ENCODE measurements around the gene DPP9.
"Not testable (repeated sequence)": the region's sequence is repeated elsewhere in the genome, so short reads cannot be mapped to it uniquely, and the experiment has no call there.

Gene DPP9

DNA sequence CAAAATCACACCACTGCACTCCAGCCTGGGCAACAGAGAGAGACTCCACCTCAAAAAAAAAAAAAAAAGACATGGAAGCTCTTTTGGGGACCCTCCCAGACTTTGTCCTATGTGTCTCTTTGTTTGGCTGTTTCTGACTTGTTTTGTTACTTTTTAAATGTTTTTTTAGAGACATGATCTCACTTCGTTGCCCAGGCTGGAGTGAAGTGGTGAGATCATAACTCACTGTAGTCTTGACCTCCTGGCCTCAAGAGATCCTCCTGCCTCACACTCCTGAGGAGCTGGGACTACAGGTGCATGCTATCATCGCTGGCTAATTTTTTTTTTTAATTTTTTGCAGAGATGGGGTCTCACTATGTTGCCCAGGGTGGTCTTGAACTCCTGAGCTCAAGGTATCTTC is 16.4 kb upstream of the DPP9 start:
- DNase-seq (ENCODE audit: low read depth): no peak

DNA sequence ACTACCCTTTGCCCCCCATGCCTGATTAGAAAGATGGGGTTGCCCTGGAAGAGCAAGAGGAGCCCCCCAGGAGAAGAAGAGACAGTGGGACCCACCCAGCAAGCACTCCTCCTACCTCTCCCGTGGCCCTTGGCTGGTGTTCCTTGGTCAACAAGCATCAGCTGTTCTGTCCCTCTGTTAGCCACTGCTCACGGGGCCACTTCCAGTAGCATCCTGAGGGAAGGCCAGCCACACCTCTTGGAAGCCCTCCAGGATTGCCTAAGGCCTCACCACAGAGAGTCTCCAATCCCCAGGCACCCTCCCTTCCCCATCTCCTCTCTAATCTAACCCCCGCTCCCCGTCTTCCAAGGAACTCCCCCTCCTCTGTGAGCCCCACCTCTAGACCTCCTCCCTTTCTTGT is 15.1 kb upstream of the DPP9 start:
- no peak for DNase-seq (ENCODE audit: low read depth)

DNA sequence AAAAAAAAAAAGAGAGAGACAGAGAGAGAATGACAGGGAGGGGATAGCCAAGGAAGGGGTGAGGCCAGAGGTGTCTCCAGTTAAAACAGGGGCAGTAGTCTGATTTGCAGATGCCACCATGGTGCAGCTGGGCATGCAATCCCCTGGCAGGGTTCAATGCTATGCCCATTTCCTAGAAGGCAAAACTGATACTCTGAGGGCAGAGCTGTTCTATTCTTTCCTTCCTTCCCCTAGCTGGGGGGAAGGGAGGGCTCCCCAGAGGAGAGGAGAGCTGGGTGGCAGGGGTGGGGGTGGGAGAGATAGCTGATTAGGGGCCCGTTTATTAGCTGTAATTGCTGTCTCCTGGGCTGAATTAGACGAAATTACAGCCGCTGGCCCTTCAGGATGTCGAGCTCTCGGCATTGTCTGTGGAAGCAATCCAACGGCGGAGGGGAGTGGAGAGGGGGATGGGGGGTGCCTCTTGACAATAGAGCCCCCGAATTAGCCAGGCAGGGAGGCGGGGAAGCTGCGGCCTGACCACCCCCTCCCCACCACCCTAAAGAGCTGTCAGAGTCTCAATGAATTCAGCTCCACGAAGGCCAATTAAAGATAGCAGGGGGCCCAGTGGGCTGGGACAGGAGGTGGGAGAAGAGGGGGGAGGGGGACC is 14.4 kb upstream of the DPP9 start:
- no peak for DNase-seq (ENCODE audit: low read depth)

DNA sequence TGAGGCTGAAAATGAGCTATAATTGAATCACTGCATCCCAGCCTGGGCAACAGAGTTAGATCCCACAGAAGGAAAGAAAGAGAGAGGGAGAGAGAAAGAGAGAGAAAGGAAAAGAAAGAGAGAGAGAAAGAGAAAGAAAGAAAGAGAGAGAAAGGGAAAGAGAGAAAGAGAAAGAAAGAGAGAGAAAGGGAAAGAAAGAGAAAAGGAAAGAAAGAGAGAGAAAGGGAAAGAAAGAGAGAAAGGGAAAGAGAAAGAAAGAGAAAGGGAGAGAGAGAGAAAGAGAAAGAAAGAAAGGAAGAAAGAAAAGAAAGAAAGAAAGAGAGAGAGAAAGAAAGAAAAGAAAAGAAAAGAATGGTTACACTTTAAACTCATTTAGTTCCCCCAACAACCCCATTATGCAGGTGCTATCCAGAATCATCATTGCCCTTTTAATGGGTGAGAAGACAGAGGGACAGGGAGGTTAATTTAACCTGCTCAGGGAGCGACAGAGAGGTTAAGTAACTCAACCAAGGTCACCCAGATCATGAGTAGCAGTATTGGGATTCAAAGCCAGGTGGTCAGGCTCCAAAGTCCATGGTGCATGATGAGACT is 10.2 kb upstream of the DPP9 start:
- DNase-seq (ENCODE audit: low read depth): no peak

DNA sequence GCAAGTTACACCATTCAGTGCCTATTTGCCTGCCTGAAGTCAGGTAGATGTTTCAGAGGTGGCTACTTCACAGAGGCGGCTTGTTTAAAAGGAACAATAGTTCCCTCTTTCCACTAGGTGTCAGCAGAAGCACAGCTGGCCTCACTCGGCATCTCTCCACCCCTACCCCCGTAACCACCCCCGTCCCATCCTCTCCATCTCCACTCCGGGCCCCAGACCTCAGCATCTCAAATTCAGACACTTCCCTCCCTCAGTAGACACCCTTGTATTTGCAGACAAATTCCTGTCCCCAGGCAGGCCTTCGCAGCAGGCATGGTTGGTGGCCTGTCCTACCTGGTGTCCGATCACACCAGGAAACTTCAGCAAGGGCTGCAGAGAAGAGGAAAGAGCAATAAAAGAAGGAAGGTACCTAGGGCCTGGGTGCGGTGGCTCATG is 9.1 kb upstream of the DPP9 start:
- DNase-seq (ENCODE audit: low read depth): peak; percentile 21

DNA sequence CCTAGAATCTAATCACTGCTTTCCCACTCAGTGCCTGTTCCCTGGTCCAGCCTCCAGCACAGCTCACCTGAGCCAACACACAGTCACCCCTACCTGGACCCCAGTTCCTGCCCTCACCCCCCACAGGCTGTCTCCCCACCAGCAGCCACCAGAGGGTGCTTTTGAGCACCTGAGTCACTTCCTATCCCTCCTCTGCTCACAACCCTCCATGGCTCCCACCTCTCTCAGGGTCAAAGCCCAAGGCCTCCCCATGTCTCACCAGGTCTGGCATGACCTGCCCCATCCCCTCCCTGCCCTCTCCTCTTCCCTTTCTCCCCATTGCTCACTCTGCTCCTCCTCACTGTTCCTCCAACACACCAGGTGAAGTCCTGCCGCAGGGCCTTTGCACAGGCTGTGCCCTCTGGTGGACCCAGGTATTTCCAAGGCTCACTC is 7.1 kb upstream of the DPP9 start:
- DNase-seq (ENCODE audit: low read depth): peak; percentile 31

DNA sequence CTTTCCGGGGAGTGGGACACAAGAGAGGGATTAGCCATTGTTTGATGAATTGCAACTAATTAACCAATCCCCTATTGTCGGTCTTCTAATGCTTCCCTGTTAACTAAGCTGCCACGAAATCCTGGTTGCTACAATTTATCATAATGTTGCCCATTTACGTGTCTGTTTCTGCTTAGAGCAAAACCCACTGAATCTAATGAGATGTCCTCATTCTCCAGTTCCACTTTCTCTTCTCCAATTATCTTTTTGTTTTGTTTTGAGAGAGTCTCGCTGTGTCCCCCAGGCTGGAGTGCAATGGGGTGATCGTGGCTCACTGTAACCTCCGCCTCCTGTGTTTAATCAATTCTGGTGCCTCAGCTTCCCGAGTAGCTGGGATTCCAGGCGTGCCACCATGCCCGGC is 5.2 kb upstream of the DPP9 start:
- no peak for DNase-seq (ENCODE audit: low read depth)

DNA sequence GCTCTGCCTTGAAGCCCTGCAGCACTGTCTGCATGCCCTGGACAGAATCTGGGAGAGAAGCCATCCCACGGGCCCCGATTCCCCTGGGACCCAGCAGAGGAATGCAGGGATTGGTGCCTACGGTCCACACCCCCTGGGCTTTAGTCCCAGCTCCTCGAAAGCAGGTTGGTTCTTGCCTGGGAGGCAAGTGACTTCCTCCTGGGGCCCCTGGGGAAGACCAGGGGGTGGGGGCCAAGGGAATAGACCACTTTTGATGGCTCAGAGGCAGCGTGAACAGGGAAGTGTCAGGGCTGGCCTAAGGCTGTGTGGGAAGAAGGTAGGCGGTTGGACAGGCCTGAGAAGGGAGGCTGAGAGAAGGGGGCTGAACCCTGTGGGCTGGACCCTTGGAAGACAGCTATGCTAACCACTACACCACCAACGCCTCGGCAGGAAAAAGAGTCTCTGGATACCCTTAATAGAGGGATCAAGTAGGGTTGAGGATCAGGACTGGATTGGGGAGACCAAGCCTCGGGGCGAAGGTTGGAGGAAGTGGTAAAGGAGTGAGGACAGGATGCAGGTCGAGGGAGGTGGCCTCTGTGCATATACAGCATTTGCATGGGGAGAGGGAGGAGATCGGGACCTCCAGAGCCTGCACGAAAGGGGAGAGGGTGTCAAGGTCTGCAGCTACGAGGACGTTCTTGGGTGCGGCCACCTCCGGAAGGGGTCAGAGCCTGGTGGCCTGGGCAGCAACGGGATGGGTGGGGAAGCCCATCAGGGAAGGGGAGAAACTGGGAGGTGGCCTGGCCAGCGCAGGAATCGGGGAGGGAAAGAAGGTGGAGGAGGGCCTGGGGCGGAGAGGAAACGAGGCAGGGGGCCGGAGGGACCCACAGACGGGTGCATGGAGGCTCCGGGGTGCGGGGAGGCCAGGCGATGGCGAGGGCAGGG is 709 bp downstream of the DPP9 start:
- DNase-seq (ENCODE audit: low read depth): peak; percentile 4

DNA sequence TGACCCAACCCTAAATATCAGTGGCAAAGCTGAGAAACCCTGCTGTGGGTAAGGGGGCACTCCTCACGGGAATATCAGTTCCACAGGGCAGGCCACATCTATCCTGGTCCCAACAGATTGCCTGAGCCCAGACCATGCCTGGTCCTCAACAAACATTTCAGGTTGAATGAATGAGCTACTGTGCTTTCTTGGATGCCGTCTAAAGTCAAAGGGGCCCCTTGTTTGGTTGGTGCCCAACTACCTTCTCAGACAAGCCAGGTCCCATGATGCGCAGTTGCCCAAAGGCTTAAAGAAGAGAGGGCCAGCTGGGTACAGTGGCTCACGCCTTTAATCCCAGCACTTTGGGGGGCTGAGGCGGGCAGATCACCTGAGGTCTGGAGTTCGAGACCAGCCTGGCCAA is 2.4 kb downstream of the DPP9 start:
- no peak for DNase-seq (ENCODE audit: low read depth)

DNA sequence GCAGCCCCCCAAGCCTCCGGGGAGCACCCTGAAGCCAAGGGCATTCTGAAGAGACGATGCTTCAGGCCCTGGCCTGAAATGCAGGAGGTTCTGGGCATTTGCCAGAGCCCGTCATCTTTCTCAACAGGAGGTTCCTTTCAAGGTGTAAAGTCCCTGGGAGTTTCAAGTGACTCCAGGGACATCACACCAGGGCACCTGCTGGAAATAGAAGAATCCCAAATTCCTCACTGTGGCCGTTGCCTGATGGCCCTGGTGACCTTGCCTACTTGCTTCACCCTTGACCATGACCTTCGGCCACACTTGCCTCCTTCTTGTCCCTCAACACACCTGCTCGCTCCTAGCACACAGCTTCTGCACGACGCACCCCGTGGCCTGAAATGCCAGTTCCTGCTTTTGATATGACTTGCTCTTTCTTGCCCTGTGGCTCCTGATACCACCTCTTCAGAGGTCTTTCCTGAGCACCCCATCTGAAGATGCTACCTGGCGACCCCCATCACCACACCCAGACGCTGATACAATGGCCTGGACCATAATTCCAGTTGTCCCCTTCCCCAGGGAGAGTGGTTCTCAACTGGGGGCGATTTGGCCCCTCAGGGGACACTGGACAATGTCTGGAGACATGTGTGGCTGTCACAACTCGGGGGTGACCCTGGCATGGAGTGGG is 3.5 kb downstream of the DPP9 start:
- no peak for DNase-seq (ENCODE audit: low read depth)

DNA sequence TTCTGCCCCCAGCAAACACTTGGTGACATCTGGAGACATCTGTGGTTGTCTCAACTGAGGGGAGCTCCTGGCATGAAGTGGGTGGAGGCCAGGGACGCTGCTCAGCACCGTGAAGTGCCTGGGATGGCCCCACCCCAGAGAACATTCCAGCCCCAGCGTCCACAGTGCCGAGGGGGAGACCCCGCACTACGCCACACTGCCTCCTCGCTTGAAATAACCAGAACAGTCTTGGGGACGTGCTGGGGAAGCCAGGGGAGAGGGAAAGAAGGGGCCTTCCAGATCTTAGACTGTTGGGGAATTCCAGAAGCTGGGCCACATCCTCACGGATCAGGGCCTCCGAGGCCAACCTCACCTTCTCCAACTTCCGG is 4.2 kb downstream of the DPP9 start:
- no peak for DNase-seq (ENCODE audit: low read depth)

DNA sequence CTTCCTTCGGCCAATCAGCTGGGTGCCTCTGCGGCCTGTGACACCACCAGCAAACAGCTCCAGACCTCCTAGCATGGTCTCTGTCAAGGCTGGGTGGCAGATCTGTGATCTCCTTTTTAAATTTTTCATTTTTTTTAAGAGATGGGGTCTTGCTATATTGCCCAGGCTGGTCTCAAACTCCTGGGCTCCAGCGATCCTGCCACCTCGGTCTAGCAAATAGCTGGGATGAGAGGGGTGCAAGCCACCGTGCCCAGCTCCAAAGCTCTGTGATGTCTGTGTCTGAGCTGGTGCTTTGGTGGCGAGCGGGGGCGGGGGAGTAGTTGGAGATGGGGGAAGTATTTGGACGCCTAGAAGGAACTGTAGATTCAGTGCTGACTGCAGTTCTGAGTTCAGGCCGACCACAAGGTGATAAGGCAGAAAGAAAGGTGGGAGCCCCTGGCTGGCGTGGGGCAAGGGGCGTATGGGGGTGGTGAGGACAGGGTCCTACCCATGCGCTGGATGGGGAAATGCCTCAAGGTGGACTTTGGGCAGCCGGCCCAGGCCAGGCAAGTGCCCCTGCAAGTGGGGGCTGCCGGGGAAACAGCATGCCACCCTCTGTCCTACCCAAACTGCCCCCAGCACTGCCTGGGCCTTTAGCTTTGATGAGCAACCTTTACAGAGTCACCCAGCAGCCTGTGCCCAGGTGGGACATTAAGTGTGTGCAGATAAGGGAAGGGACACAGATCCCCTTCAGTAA is 5.5 kb downstream of the DPP9 start:
- DNase-seq (ENCODE audit: low read depth): no peak

DNA sequence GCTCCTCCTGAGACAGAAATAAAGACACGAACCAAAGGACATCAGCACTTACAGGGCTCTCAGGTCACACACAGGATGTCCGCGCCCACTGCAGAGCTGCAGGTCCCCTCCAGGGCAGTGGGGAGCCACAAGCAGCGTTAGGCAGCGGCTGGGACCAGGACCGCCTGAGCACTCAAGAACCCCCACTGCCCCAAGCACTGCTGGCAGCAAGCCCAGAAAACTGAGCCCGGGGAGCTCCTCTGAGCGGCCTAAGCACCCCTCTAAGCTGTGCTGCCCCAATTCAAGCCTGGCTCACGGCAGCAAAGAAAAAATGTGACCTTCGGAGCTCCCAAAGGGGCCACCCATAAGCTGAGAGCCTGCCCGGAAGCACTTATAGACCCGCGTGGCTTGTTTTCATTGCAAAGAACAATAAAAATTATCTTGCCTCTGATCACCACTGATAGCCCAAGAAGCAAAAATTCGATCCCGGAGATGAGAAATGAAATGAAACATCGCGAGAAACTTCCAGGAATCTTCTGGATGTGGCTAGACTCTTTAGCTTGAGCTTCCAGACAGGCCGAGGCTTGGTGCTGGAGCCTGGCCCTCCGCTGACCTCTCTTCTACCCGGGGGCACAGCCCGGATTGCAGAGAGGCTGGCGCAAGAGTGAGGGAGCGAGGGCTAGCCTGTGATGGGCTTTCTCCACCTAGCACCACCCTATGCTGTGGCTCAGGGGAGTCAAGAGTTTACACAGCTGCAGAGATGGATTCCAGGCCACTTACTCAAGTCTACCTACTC is 6.3 kb downstream of the DPP9 start:
- DNase-seq (ENCODE audit: low read depth): no peak

DNA sequence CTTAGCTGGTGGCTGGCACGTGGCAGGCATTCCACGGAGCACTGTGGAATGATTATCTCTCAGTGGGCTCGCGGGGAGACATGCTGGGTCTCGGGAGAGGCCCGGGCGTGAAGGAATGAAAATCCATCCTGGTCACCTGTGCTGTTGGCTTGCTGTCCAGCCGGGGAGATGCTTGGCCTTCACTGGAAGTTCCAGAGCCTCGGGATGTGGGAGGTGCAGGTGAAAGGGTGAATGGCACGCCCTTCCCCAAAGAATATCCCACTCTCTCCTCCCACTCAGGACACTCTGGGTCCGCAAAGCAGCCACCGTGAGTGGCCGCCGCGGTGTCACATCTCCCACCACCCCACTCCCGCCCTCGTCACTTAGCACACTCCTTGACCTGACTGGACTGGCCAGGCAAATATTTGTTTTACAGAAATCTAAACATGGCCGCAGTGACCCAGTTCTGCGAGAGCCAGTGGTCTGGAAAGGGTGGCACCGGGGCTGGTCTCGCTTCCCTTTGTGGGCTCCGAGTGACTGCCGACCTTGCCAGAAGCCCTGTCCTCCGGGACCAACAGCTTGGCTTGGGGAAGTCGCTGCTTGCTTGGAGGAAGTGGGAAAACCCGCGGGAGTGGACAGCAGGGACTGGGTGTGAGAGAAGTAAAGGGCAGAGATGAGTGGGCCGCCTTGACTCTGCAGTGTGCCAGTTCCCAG is 8.0 kb downstream of the DPP9 start:
- no peak for DNase-seq (ENCODE audit: low read depth)

DNA sequence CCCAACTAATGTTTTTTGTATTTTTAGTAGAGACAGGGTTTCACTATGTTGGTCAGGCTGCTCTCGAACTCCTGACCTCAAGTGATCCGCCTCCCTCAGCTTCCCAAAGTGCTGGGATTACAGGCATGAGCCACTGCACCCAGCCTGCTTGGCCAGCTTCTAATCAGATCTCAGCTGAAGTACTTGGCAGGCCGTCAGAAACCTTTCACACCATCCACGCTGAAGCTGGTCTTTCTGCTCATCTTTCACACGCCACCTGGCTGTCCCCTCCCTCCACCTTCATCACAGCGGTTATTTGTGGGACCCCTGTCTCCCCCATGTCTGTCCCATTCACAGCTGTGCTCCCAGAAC is 8.5 kb downstream of the DPP9 start:
- not testable (repeated sequence) for DNase-seq (ENCODE audit: low read depth)

DNA sequence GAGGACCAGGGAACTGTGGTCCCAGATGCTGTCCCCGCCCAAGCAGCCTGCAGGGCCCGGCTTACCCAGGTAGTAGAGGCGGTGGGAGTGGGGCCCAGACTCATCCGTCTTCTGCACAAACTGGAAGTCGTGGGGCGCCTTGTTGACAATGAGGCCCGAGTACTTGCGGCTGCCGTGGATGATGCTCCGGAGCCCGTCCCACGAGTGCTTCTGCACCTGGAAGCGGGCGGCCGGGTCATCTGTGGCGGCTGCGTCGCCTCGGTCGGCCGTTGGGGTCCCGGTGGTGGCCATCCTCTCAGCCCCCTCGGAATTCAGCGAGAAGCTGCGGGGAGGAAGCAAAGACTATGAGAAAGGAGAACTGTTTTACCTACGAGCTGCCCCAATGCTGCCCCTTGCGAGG is 9.6 kb downstream of the DPP9 start:
- DNase-seq (ENCODE audit: low read depth): no peak

DNA sequence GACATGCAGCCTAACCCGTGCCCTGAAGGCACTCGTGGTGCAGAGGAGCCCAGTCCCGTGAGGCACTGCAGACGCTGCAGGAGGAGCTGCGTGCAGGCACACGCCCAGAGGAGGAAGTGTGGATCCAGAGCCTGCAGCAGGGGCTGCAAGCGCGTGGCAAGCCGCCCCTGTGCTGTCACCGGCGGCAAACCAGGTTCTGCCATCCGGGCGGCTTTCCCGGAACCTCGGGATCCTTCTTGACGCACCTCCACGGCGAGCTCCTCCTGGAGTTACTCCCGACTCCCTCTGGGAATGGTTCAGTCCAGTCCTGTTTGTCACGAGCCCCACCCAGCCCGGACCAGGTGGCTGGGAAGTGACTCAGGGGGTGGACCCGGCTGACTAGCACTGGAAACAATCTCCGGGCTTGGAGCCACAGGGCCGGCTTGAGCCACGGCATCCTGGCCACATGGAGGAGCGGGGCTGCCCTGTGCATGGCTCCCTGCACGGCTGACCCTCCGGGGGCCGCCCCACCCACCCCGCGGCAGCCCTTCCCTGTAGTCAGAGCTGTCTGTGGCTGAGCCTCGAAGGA is 10.2 kb downstream of the DPP9 start:
- DNase-seq (ENCODE audit: low read depth): no peak

DNA sequence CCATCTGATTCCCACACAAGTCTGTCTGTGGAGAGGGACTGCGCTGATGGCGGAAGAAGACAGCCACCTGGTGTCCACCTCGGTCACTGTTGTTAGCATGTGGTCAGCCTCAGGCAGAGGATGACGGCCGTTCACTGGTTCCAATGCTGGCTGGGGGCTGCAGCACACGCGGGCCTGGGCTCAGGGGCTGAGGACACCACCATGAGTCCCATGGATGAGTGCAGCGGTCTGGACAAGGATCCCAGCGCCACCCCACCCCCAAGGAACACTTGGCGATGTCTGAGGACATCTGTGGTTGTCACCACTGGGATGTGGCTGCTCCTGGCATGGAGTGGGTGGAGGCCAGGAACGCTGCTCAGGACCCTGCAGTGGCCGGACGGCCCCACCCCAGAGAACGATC is 10.9 kb downstream of the DPP9 start:
- DNase-seq (ENCODE audit: low read depth): no peak

DNA sequence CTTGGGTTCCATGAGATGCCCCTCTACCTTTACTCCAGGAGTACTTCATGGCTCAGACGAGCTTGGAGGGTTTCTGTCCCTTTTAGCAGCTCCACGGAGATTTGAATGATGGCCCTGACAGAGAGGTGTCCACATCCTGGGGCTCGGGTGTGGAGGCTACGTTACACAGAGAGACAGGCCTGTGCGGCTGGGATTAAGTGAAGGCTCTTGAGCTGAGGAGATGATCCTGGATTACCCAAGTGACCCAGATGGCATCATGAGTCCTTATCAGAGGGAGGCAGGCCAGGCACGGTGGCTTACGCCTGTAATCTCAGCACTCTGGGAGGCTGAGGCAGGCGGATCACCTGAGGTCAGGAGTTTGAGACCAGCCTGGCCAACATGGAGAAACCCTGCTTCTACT is 12.4 kb downstream of the DPP9 start:
- no peak for DNase-seq (ENCODE audit: low read depth)

DNA sequence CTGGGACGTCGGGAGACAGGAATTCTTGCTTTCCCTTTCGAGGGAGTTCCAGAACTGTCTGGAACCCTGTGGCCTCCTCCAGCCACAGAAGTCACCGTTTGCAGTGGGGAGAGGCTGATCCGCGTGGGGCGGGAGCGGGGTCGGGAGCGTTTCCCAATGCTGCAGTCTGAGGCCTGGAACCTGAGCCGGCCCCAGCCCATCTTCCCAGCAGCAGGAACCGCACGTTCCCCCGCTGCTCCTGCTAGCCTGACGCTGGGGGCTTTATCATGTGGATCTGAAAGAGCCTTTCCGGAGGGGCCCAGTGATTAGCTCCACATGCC is 13.4 kb downstream of the DPP9 start:
- no peak for DNase-seq (ENCODE audit: low read depth)
